ENCODE data around the gene ZNF554.
"Not testable (repeated sequence)": the region's sequence is repeated elsewhere in the genome, so short reads cannot be mapped to it uniquely, and the experiment has no call there.

The ZNF554 gene

DNA sequence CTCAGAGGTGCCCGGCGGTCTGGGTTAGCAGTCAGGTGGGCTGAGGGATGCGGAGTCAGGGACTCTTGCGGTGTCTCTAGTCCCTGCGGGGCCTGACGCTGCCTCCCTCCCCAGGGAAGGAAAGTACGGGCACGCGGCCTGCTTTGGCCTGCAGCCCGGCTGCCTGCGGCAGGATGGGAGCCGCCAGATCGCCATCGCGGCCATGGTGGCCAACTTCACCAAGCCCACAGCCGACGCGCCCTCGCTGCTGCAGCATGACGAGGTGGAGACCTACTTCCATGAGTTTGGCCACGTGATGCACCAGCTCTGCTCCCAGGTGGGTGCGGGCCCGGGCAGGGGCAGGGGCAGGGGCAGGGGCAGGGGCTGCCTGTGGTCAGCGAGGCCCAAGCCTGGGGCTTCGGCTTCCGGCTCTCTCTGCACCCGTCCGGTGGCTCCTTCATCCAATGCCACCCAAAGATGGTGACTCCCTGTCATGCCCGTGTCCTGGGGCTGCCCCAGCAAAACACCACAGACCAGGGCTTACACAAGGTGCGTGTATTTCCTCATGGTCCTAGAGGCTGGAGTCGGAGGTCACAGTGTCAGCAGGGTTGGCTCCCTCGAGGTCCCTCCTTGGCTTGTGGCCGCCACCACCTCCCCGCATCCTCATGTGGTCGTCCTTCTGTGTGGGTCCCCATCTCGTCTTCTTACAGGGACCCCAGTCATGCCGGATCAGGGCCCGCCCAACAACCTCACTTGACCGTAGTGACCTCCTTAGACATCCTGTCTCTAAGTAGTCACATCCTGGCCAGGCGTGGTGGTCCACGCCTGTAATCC, 11.3 kb upstream of the ZNF554 start:
- no peak for DNase-seq

DNA sequence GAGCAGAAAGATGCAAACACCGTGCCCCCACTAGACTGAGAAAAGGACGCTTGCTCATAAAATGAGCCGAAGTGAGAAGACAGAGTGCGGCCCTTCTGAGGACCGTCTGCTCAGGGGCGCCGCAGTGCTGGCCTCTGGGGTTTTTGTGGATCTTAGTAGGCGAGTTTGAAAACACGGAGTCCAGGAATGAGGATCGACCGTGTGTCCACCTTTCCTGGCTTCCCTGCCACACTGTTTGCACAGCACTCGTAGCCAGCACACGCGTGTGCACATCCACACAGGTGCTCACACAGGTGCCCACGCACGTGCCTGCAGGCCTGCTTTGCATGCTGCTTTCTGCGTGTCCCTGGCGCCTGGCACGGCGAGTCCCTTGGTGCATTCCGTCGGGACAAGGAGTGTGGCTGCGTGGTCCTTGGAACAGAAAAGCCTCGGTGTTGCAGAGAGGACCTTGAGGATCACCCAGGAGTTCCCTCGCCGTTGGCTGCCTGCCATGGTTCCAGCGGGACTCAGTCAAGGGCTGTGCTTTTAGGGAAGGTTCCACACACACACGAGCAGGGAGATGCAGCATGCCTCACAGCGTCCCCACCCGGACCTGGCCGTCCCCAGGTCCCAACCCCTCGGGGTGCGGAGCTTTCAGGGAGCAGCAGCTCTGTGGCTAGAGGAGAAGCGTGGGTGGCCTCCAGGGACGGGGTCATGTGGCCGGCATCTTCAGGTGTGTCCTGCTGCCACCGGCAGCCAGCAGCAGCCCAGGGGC, 10.1 kb upstream of the ZNF554 start:
- no peak for DNase-seq

DNA sequence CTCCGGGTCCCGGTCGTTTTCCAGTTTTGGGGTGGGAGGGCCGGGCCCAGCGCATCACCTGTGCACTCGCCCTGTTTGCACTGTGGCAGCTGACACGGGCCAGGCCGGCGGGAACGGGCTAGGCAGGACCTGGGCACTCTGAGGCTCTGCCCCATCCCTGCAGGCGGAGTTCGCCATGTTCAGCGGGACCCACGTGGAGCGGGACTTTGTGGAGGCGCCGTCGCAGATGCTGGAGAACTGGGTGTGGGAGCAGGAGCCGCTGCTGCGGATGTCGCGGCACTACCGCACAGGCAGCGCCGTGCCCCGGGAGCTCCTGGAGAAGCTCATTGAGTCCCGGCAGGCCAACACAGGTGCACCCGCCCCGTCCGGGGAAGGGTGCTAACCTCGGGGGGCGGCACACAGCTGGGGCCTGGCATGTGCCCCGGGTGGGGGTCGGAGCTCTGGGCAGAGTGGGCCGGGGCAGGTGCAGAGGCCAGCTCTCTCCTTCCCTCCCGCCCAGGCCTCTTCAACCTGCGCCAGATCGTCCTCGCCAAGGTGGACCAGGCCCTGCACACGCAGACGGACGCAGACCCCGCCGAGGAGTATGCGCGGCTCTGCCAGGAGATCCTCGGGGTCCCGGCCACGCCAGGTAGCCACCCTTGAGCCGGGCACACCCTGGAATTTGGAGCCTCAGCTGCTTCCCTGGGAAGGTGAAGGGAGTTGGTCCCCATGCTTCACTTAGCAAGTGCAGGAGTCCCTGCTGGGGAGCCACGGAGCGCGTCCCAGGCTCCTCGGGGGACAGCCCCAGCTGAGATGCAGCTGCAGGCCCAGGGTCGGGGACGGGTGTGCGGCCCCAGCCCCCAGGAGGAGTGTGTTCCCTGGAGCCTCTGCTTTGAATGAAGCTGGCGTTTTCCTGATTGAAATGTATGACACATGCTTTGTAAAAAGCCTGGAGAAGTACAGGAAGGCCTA, 9.3 kb upstream of the ZNF554 start:
- no peak for DNase-seq

DNA sequence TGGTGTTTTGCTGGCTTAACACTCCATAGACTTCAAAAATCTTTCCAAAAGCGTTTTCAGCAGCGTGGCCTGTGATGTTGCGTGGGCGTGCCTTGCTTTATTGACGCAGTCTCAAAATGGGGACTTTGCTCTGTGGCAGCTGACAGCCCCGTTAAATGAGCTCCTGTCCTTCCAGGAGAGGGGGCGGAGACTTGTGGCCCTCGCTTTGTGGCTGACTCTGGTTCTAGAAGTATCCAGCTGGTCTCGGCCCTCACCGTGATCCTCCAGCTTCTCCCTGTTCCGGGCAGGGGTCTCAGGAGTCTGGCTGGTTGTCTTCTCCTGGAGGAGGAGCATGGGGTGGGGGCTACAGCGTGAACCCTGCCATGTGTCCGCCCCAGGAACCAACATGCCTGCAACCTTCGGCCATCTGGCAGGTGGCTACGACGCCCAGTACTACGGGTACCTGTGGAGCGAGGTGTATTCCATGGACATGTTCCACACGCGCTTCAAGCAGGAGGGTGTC, 8.4 kb upstream of the ZNF554 start:
- no peak for DNase-seq

DNA sequence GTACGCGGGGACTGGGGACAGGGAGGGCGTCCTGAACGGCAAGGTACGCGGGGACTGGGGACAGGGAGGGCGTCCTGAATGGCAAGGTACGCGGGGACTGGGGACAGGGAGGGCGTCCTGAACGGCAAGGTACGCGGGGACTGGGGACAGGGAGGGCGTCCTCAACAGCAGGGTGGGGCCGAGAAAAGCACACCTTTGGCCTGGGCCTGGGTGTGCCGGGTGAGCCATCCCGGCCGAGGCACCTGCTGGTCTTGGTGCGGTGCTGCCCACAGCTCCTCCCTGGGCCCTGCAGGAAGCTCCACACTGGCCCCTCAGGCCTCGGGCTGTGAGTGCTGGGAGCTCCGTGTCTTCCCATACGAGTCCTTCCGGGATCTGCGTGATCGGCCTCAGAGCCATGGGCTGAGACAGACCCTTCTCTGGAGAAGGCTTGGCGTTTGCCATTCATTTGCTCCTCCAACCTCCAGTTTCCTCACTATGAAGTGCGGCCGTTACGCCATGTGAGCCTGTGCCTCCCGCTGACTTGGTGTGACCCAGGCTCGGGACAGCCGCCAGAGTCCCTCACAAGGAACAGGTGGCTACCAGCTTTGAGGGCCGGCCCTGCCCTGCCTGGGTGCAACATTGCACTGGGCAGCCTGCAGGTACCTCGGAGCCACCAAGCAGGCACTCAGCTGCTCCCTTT, 7.8 kb upstream of the ZNF554 start:
- DNase-seq: no peak

DNA sequence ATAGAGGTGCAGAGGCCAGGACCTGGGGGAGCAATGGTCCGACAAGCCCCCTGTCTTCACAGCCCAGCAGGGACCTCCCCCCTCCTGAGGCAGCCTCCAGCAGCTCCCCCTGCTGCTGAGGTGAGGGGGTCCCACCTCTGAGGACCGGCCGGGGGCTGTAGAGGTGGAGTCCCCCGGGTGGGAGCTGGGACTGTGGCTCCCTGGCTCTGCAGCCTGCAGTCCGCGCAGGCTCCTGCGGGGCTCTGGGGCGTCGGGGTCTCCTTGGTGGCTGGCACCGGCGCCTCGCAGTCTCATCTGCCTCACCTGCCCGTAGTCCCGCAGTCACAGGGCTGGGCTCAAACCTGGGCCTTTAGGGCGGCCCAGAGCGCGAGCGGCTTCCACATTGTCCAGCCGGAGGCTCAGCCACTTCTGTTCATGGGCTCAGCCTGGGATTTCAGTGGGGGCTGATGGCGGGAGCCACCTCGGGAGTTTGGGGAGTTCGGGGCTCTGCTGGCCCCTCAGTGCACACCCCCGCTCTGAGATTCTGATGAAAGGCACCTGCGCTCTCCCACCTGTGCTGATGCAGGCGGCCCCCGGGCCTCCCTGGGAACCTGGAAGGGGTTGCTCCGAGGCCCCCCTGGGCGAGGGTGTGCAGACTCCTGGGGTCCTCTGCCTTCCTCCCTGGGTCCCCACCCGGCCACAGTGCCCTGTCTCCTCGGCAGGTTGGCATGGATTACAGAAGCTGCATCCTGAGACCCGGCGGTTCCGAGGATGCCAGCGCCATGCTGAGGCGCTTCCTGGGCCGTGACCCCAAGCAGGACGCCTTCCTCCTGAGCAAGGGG, 7.0 kb upstream of the ZNF554 start:
- DNase-seq: no peak

DNA sequence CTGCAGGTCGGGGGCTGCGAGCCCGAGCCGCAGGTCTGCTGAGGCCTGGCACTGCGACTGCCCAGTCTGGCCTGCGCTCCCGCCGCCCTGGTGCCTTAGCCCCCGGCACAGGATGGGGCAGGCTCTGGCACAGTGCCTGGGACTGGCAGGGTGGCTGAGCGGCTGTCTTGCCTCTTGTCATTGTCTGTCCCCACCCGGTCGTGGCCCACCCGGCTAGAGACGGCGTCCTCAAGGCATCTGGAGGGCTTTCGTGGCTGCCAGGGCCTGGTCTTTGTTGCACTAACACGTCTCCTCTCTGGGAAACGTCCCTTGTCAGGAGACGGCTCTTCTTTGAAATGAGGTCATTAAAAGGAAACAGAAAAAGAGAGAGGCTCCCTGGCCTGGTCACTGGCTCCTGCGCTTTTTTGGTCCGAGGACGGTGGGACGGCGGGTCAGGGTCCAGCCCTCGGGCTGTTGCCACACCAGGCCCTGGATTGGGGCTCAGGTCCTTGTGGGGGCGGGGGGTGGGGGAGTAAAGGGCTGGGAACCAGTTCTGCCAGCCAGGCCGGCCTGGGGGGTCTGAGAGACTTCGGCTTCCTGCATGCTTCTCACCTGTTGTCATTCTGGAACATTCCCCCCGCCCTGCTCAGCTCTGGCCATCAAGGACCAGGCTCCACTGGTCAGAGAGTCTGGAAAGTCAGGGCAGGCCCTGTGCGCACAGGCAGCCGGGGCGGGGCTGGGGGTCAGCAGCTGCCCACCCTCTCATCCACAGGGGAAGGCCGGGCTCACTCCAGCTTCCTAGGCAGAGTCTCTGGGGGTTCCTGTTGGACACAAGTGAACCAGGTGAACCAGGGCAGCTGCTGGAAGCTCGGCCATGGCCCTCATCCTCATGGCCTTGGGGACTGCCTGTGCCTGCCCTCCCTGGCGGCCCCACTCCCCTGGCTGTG, 6.2 kb upstream of the ZNF554 start:
- no peak for DNase-seq

DNA sequence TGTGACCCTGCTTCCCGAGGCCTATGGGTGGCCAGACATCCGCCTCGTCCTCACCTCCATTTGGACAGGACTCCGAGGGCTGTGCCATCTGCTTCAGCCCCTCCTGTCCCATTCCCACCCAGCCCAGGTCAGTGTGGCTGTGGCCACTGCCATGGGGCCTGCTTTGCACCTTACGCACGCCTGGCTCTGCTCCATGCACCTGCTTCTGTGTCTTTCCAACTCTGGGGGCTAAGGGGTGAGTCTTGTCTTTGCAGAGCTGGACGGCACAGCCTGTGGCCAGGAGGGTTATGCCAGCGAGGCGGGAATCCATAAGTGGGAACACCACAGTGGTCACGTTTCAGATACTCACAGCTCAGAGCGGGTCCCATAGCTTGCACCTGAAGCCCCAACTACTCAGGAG, 5.2 kb upstream of the ZNF554 start:
- no peak for DNase-seq

DNA sequence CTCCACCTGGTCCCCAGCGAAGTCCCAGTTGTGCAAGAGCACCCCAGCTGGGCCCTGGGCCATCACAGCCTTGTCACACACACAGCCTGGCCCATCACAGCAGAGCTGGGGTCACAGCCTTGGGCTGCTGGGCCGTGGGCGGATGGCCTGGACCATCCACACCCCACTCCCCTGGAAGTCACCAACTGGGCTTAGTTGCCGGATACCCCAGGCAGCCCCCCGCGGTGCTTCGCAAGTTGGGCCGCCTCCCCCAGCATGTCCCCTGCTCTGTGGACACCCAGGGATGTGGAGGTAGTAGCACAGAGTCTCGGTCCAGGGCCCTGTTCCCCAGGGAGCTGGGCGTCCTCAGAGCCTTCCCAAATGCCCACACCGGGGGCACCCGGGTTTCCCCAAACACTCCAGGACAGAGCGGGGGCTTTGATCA, 4.5 kb upstream of the ZNF554 start:
- no peak for DNase-seq

DNA sequence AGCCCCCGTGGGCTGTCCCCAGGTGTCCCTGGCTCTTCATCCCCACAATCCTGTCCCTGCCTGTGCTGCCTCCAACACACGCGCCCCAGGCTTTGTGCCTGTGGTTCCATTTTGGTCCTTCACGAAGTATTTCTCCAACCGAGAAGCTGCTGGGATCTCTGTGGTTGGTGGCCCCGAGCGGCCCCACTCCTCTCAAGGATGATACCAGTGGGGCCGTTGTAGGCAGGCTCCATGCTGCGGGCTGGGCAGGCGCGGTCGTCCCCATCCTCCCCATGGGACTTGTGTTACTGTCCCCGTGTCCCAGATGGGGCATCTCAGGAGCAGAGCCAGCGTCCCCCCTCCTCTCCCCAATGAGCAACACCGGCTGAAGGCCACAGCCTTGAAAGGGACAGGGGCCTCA, 3.7 kb upstream of the ZNF554 start:
- no peak for DNase-seq

DNA sequence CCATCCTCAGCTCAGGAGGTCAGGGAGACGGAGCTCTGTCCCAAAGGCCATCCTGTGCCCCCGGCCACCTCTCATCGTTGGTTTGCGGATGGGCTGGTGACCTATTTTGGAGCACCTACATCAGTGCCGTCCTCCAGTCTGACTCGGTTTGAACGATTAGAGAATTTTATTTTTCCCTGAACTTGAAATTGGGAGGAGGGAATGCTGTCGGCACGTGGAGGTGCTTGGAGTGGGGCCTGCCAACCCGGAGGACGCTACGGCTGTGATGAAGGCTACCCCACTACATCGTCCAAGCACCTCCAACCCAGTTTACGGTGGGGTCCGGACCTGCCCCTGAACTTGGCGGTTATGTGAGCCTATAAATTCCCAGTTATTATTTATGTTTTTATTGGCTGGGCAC, 3.0 kb upstream of the ZNF554 start:
- no peak for DNase-seq

DNA sequence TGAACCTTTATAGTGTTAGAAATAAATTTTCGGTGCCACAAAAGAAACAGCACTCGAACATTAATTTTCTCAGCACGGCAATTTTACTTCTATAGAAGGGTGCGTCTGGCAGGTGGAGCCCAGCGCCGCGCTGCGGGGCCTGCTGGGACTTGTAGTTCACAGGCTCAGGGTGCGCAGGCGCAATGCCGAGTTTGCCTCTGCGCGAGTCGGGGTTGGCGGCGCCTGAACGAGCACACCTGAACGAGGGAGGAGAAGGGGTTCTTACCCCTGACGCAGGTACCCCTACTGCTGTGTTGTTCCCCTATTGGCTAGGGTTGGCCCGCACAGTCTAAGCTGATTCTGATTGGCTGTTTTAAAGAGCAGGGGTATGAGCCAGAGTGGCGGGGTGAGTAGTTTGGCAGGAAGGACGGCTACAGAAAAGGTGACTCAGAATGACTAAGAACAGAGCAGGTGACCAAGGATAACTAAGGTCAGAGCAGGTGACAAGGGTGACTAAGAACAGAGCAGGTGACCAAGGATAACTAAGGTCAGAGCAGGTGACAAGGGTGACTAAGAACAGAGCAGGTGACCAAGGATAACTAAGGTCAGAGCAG, 2.3 kb upstream of the ZNF554 start:
- not testable (repeated sequence) for DNase-seq

DNA sequence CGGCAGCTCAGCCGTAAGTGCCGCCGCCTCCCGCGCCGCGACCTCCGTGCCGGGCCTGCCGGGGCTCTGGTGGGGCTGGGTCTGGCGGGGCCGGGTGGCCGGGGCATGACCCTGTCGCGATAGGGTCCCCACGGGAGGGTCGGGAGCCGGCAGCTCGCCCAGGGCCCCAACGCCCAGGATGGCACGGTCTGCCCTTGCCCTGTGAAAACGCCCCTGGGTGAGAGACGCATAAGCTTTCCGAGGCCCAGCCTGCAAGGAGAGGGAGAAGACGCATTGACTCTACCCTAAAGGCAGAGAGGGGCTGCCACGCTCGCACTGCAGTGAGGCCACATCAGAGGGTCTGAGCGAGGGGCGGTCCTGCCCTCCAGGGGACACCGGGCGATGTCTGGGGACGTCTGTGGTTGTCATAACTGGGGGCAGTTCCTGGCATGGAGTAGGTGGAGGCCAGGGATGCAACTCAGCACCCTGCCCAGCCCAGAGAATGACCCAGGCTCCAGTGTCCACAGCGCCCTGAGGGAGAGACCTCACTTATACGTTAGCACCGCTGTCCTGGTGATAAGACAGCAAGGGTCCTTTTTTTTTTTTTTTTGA, 539 bp downstream of the ZNF554 start:
- DNase-seq: no peak

DNA sequence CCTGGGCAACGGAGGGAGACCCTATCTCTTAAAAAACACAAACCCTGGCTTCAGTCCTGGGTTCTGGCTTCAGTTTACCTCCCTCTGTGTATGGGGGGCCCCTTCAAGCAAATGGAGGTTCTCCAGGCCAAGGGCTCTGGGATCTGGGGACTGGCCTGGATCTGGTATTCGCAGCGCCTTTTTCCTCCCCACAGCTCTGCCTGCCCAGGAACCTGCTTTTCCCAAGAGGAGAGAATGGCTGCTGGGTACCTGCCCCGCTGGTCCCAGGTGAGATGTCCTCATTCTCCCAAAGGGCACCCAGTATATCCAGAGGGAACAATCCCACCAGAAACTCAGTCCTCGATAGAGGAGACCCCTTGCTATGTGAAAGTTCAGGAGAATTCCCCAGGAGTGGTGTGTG, 3.2 kb downstream of the ZNF554 start:
- no peak for DNase-seq

DNA sequence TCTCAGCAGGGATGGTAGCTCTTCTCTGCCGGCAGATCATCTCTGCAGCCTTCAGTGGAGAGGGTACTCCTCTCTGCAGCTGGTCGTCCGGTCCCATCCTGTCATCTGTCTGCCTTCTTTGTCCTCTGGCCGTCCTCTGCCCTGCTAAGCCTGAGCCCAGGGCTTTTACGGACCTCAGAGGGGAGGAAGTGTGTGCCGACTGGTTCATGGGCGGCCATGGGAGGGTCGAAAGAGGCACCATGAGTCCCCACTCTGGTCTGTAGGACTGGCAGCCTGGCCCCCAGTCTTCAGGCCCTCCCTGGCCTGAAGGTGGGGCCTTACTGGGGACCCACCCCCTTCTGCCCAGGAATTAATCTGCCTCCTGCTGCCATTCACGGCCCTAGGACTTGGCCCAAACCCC, 4.0 kb downstream of the ZNF554 start:
- DNase-seq: no peak

DNA sequence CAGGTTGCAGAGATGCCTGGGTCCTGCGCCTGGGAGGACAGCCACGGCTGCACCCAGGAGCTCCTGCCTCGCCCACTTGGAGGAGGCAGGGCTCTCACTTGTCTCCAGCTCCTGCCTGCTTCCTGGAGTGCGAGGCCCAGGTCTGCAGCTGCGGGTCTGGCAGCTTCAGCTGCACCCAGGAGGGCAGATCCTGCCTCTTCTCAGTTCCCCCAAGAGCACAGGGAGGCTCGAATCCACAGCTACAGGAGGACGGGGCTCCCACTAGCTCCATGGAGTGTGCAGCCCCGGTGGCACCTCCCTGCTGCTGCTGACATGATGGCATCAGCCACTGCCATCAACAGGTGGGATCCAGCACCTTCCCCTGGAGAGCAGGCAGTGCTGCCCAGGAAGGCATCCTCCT, 4.5 kb downstream of the ZNF554 start:
- no peak for DNase-seq

DNA sequence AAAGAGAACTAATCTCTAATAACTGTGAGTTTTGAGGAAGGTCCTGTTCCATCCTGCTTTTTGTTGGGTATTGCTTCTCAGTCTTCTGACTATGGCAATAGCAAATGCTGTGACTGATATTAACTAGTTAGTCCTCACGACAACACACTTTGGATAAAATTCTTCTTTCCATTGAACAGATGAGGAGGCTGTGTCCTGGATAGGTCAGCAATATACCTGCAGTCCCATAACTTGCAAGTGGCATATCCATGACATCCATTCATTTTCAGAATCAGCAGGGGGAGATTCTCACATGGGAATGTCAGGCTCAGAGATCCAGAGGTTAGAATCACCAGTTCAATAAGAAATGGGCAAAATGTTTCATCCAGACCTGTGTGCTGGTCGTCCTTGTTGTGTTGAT, 7.4 kb downstream of the ZNF554 start:
- DNase-seq: no peak

DNA sequence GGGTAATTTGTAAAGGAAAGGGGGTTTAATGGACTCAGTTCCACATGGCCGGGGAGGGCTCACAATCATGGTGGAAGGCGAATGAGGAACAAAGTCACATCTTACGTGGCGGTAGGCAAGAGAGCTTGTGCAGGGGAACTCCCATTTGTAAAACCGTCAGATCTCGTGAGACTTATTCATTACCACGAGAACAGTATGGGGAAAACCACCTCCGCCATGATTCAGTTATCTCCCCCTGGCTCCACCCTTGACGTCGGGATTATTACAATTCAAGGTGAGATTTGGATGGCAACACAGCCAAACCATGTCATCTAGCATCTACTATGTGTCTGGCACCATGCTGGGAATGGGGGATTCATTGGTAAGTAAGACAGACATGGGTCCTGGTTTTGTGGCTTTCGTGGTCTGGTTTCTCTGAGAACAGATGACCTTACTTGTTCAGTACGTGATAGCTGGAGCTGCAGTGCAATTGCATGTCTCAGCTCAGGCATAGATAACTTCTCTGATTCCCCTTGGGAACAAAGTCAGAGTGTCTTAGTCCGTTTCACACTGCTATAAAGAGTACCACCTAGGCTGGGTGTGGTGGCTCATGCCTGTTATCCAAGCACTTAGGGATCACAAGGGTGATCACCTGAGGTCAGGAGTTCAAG, 8.3 kb downstream of the ZNF554 start:
- no peak for DNase-seq

DNA sequence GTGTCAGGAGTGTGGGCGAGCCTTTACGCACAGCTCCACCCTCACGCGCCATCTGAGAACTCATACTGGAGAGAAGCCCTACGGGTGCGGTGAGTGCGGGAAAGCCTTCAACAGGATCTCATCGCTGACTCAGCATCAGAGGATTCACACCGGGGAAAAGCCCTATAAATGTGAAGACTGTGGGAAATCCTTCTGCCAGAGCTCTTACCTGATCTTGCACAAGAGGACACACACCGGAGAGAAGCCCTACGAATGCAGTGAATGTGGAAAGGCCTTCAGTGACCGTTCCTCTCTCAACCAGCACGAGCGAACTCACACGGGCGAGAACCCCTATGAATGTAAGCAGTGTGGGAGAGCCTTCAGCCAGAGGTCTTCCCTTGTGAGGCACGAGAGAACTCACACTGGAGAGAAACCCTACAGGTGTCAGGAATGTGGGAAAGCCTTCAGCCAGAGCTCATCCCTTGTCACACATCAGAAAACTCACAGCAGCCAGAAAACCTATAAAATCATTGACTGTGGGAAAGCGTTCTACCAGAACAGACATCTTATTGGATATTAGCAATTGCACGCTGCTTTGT, 14.7 kb downstream of the ZNF554 start:
- no peak for DNase-seq
